Astrocyte of the cerebellum (primary cell): Measurements from ENCODE around the gene NKX2-2.

Experiments
- DNase-seq: peaks from one replicate; pipeline ENCODE4 v3.0.0-alpha.2; 2011; ENCODE audit warnings: low read depth
- H3K4me3 ChIP-seq: 2 replicates; pipeline ENCODE4 v1.5.1; 2011; ENCODE audit warnings: mild to moderate bottlenecking, low read depth, low read length, moderate library complexity
- in situ Hi-C: cut with HindIII; loops from 2 replicates; pipeline ENCODE4 v1.10.0; 2017; ENCODE audit warnings: low sequenced_read_pairs
- TF ChIP-seq, protein P1 (sequence below): IDR thresholded peaks from 2 replicates; pipeline ENCODE4 v1.5.1; 2012; ENCODE audit warnings: low read length, low read depth, moderate library complexity, mild to moderate bottlenecking; ENCODE audit errors: missing control alignments

The NKX2-2 gene

DNA sequence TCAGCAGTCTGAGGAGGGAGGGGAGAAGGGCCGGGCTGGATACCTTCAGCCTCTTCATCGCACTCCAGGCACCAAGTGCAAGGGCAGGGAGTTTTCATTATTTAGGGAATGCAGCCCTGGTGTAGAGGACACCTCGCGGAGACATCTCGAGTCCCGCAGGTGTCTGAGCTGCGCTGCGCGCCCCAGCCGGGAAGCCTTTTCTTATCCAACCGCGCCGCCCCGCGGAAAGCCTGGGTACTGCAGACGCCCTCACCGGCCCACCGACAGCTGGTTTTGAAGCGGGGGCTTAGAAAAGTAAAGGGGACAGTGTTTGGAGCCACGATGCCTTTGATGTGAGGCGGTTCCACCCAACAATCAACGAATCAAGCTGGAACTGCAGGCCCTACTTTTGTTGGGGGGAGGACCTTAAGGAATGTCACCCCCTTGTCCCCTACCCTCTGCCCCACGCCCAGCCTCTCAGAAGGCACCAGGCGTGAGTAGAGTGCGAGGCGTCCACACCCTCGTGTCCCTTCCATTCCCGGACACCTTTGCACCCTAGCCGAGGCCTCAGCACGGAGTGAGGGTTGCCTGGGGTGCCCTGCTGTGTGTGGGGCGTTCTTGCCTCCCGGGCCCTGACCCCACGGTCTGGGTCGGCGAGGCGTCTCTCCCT is 8.6 kb downstream of the NKX2-2 start:
- DNase-seq, result no peak
- peak overlapping the region; percentile 30 for H3K4me3 ChIP-seq
- in situ Hi-C loops, result no loop called here
- TF ChIP-seq, protein P1, sequence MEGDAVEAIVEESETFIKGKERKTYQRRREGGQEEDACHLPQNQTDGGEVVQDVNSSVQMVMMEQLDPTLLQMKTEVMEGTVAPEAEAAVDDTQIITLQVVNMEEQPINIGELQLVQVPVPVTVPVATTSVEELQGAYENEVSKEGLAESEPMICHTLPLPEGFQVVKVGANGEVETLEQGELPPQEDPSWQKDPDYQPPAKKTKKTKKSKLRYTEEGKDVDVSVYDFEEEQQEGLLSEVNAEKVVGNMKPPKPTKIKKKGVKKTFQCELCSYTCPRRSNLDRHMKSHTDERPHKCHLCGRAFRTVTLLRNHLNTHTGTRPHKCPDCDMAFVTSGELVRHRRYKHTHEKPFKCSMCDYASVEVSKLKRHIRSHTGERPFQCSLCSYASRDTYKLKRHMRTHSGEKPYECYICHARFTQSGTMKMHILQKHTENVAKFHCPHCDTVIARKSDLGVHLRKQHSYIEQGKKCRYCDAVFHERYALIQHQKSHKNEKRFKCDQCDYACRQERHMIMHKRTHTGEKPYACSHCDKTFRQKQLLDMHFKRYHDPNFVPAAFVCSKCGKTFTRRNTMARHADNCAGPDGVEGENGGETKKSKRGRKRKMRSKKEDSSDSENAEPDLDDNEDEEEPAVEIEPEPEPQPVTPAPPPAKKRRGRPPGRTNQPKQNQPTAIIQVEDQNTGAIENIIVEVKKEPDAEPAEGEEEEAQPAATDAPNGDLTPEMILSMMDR, result peak; percentile 98

DNA sequence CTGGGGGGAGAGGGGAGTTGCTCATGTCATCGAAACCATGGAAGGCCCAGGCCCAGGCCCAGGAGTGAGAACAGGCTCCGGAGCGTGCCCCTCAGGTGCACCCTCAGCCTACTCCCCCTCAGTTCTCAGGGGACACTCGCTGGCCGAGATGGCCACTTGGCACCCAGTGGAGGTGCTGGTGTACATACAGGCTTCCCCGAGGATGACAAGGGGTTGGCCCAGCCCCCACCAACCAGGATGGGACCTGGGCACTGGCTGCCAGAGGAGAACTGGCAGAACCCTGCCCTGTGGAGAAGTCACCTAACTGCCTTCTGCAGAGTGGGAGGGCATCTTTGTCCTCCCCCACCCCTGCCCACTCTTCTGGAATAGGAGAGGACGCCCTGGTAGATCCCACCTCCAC is 9.5 kb downstream of the NKX2-2 start:
- DNase-seq, result no peak
- TF ChIP-seq, protein P1, result no peak
- in situ Hi-C loops, result no loop called here
- H3K4me3 ChIP-seq, result no peak overlapping the region

DNA sequence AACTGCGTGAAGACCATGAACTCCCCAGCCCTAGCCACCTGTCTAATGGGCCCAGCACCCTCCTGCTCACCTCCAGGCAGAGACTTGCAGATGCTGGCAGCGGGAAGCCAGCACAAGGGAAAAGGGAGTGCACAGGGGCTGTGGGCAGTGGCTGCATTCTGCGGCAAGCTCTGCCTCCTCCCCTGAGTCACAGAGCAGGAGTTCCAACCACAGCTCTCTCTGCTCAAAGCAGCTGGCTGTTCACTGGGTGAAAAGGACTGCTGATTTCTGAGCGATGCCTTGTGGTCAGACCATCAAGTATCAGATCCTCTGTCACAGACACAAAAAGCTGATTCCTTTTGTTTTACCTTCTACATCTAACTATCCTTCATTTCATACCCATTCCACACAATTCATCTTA is 10.5 kb downstream of the NKX2-2 start:
- H3K4me3 ChIP-seq, result no peak overlapping the region
- no peak for DNase-seq
- TF ChIP-seq, protein P1, result no peak
- in situ Hi-C loops, result no loop called here

DNA sequence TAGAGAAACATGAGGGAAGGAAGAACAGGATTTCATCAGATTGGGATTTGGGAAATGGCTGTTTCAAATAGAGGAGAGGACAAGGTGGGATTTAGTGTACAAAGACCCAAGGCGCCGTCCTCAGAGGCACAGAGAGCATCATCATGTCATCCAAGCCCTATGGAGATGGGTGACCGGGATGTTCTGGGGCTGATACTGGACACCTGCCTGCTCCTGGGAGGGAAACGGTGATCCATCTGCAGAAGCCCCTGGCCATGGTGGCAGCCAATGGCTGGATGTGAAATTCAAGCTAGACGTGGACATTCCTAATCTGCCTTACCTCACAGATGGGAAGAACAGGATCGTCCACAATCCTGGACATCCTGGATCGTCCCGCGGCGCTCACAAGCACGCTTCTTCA is 12.7 kb downstream of the NKX2-2 start:
- H3K4me3 ChIP-seq, result no peak overlapping the region
- in situ Hi-C loops, result no loop called here
- TF ChIP-seq, protein P1, result no peak
- DNase-seq, result no peak

DNA sequence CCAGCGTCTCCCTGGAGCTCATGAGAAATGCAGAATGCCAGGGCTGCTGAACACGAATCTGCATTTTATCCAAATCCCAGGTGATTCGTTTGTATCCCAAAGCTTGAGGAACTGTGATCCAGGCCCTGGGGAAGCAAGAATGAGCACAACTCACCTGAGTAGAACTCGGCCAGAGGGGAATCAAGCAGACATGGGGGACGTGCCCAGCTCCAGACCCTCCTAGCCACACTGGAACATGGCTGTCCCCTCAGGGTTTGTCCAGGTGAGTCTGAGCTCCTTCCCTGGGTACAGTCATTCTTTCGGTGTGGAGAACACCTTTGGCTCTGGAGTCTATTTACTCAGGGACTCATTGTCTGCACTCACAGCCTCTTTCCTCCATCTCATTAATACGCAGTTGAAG is 13.3 kb downstream of the NKX2-2 start:
- TF ChIP-seq, protein P1, result no peak
- no peak overlapping the region for H3K4me3 ChIP-seq
- DNase-seq, result no peak
- in situ Hi-C loops, result no loop called here

DNA sequence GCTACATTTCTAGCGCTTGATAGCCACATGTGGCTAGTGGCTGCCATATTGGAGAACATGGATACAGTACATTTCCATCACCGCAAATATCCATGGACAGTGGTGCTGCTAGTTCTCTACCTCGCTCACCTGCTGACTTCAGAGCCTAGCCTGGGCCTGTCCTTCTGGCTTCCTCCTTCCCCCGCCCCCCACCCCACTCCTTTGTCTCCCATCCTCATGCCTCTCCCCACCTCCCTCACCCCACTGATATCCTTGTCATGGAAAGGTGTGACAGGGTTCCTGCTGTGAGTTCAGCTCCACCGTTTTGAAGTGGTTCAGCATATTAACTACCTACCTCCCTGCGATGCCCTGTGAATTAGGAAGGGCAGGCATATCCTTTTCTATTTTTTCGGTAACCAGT is 14.2 kb downstream of the NKX2-2 start:
- no peak overlapping the region for H3K4me3 ChIP-seq
- DNase-seq, result no peak
- TF ChIP-seq, protein P1, result no peak
- in situ Hi-C loops, result no loop called here
